GM10248 (cell line): ENCODE measurements around the gene EFHC1.
"Not testable (repeated sequence)": the region's sequence is repeated elsewhere in the genome, so short reads cannot be mapped to it uniquely, and the experiment has no call there.

Source experiments
- CTCF ChIA-PET: fragments of 300-600 bp; sonication (Branson Sonifier 250); formaldehyde crosslinking; extraction: SDS; loops from one replicate; lab custom pipeline; 2021; ENCODE audit warnings: antibody characterized with exemption; lab: Yijun Ruan, JAX
- POLR2A ChIA-PET: fragments of 350-650 bp; sonication (Branson Sonifier 250); formaldehyde crosslinking; extraction: SDS; loops from one replicate; lab custom pipeline; 2020; ENCODE audit warnings: antibody characterized with exemption; lab: Yijun Ruan, JAX
- DNase-seq: peaks from one replicate; pipeline ENCODE4 v3.0.0; 2012; ENCODE audit errors: extremely low spot score
- TF ChIP-seq, protein P1 (sequence below): IDR thresholded peaks from 2 replicates; pipeline ENCODE4 v1.5.1; 2012; ENCODE audit warnings: mild to moderate bottlenecking, low read depth; ENCODE audit errors: extremely low read depth, missing control alignments, control extremely low read depth

EFHC1 gene

DNA sequence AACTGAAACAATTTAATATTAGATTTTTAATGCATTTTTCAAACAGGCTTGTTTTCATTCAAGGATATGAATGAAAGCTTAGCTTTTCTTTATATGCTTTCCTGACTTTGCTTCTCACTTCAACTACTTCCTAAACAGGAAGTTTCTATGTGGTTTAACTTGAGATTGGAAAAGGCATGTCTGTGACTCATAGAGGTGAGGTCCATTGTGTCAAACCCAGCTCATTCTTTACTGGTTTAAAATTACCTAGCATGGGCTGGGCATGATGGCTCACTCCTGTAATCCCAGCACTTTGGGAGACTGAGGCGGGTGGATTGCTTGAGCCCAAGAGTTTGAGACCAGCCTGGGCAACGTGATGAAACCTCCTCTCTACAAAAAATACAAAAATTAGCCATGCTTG, 34.4 kb downstream of the EFHC1 start:
- ChIA-PET CTCF (interaction anchor here (0.7 to 1.6 kb wide), 5 partner anchors 13 to 406 kb away, joined by 3 to 5 read pairs (median 3); no protein-coding TSS in a partner anchor), POLR2A (no interaction called here)

DNA sequence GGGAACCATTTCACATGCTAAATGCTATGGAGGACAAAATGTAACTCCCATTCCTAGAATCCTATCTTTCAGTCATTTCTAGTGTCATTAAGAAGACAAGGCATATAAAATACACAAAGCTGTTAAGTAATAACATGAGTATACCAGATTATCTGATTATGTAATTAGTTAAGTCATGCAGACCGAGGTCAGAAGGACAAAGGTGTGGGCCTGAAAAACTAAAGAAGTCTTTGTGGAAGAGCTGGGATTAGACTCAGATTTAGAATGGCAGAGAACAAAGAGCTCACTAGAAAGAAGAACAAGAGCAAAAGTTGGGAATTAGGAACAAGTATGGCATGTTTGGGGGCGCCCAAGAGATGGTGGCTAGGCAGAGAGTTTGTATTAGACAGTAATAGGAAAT, 37.0 kb downstream of the EFHC1 start:
- POLR2A ChIA-PET = no interaction called here
- CTCF ChIA-PET = interaction anchor here (0.9 to 1.3 kb wide), 4 partner anchors 22 to 40 kb away, joined by 3 read pairs; no protein-coding TSS in a partner anchor
- TF ChIP-seq, protein P1, sequence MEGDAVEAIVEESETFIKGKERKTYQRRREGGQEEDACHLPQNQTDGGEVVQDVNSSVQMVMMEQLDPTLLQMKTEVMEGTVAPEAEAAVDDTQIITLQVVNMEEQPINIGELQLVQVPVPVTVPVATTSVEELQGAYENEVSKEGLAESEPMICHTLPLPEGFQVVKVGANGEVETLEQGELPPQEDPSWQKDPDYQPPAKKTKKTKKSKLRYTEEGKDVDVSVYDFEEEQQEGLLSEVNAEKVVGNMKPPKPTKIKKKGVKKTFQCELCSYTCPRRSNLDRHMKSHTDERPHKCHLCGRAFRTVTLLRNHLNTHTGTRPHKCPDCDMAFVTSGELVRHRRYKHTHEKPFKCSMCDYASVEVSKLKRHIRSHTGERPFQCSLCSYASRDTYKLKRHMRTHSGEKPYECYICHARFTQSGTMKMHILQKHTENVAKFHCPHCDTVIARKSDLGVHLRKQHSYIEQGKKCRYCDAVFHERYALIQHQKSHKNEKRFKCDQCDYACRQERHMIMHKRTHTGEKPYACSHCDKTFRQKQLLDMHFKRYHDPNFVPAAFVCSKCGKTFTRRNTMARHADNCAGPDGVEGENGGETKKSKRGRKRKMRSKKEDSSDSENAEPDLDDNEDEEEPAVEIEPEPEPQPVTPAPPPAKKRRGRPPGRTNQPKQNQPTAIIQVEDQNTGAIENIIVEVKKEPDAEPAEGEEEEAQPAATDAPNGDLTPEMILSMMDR = no peak
- no peak for DNase-seq

More for the DNA sequence above, 34.4 kb downstream of the EFHC1 start:
- DNase-seq = no peak
- TF ChIP-seq, protein P1 = no peak

DNA sequence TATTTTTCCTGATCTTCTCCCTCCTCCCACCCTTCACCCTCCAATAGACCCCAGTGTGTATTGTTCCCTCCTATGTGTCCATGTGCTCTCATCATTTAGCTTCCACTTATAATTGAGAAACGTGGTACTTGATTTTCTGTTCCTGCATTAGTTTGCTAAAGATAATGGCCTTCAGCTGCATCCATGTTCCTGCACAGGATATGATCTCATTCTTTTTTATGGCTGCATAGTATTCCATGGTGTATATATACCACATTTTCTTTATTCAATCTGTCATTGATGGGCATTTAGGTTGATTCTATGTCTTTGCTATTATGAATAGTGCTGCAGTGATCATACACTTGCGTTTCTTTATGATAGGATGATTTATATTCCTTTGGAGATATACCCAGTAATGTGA, 41.1 kb downstream of the EFHC1 start:
- POLR2A ChIA-PET, DNase-seq: not testable (repeated sequence)
- CTCF ChIA-PET = interaction anchor here (1.5 to 1.6 kb wide), 2 partner anchors 8 to 28 kb away, joined by 3 read pairs; no protein-coding TSS in a partner anchor

DNA sequence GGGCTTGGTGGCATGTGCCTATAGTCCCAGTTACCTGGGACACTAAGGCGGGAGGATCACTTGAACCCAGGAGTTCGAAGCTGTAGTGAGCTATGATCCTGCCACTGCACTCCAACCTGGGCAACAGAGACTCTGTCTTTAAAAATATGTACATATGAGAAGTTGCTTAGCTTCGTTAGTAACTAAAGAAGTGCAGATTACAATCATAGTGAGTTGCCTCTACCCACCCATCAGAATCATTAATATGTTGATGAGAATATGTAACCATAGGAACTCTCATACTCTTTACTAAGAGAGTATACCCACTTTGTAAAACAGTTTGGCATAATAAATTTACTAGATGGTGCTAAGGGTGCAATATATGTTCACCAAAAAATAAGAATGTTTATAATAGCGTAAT, 54.0 kb downstream of the EFHC1 start:
- POLR2A ChIA-PET = no interaction called here
- CTCF ChIA-PET = interaction anchor here (1.0 kb wide), 1 partner anchor 9 kb away, joined by 4 read pairs; no protein-coding TSS in a partner anchor
- TF ChIP-seq, protein P1 = no peak
- DNase-seq = no peak

DNA sequence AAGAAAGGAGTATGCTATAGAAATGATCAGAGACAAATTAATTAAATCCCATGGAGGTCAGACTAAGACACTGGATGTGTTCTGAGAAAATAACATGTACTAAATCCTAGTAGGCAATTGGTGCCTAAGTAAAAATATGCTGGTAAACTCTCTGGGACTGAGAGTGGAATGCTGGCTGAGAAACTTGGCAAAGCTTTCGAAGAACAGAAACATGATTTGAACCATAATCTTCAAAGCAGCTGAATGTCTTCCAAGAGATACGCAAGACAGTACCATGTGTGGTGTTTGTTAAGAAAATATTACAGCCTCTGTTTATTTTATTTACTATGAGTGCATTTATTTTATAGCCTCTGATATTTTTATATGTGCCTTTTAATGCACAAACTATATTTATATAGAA, 55.2 kb downstream of the EFHC1 start:
- CTCF ChIA-PET = interaction anchor here (0.8 kb wide), 1 partner anchor 10 kb away, joined by 3 read pairs; no protein-coding TSS in a partner anchor
- DNase-seq = no peak
- POLR2A ChIA-PET = no interaction called here
- TF ChIP-seq, protein P1 = no peak

DNA sequence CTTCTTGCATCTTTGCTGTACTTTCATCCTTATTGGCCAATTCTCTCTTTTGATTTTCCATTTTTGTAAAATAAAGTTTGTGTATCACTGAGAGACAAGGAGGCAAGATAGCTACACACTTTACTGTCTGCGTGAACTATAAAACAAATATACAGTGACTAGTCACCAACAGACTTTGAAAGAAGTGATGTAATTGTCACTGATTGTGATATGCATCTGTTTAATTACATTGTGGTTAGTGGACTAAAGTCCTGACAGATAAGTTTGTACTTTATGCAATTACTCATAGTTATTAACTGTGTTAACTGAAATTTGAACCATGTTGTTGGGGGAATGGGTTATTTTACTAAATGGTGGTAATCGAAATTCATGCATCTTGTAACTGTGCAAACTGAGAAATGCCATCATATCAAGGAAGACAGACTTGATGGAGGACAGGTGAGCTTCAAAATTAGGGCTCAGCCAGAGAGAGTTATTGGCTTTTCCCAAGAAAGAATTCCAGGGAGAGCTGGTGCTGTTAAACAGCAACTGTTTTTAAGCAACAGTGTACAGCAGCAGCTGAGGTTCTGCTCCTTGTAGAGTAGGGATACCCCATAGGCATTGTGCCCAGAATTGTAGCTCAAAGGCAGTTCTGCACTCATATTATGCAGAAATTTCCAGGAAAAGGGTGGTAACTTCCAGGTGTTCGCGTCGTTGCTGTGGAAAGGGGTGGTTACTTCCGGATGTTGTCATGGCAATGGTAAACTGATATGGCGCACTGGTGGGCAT, 62.9 kb downstream of the EFHC1 start:
- ChIA-PET CTCF (interaction anchor here (0.9 to 1.5 kb wide), 4 partner anchors 9 to 14 kb away, joined by 4 to 5 read pairs (median 4); no protein-coding TSS in a partner anchor), POLR2A (no interaction called here)
- TF ChIP-seq, protein P1 = no peak
- no peak for DNase-seq

DNA sequence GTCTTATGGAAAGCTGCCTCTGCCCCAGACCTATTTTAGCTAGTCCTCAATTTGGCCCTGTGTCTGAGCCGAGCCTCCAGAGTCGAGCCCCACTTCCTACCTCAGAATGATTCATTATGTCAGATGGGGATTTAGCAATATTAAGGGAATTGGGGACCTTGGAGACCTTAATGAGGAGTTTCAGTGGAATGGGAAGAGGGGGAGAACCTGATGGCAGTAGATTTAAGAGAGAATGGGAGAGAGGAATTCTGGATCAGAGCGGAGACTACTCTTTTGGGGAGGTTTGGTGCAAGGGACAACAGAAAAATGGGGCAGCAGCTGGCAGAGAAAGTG, 63.5 kb downstream of the EFHC1 start:
- ChIA-PET POLR2A (no interaction called here), CTCF (interaction anchor here (0.9 to 1.5 kb wide), 4 partner anchors 9 to 14 kb away, joined by 4 to 5 read pairs (median 4); no protein-coding TSS in a partner anchor)
- TF ChIP-seq, protein P1 = no peak
- DNase-seq = no peak
